GM12891 (cell line): Measurements from ENCODE around the gene COL26A1.
"Not testable (repeated sequence)": the region's sequence is repeated elsewhere in the genome, so short reads cannot be mapped to it uniquely, and the experiment has no call there.

Experiments used
- DNase-seq: peaks from one replicate; pipeline ENCODE4 v3.0.0; 2011; ENCODE audit warnings: low spot score; ENCODE audit not compliant: insufficient read length
- FAIRE-seq: peaks from 2 replicates; lab custom pipeline; 2011; peaks lifted over from hg19 to GRCh38; lab: Jason Lieb, UNC
- PAX5 ChIP-seq: IDR thresholded peaks from 2 replicates; pipeline ENCODE4 v1.6.1; 2011; ENCODE audit warnings: low read length, moderate library complexity, mild to moderate bottlenecking; ENCODE audit not compliant: insufficient read depth, severe bottlenecking
- POLR2A ChIP-seq: IDR thresholded peaks from 2 replicates; pipeline ENCODE4 v1.6.1; 2011; ENCODE audit warnings: low read depth, low read length, control low read depth
- POLR2AphosphoS5 ChIP-seq: IDR thresholded peaks from 2 replicates; pipeline ENCODE4 v1.6.1; 2011; ENCODE audit warnings: low read depth, low read length, control low read depth
- POU2F2 ChIP-seq: IDR thresholded peaks from 2 replicates; pipeline ENCODE4 v1.6.1; 2011; ENCODE audit warnings: low read depth, mild to moderate bottlenecking, control low read depth, low read length, moderate library complexity
- SPI1 ChIP-seq: IDR thresholded peaks from 2 replicates; pipeline ENCODE4 v1.6.1; 2011; ENCODE audit warnings: low read depth, low read length, control low read depth
- TAF1 ChIP-seq: IDR thresholded peaks from 2 replicates; pipeline ENCODE4 v1.6.1; 2011; ENCODE audit warnings: low read depth, low read length, control low read depth

Gene COL26A1

GRCh38 chr7:101342892-101343291 is 19.8 kb upstream of the COL26A1 start:
- DNase-seq, result no peak
- FAIRE-seq, result no peak

GRCh38 chr7:101347477-101347876 is 15.2 kb upstream of the COL26A1 start:
- FAIRE-seq (no peak), DNase-seq (no peak)
- no peak for TF ChIP-seq SPI1
- TF ChIP-seq PAX5, result no peak
- no peak for TF ChIP-seq POLR2AphosphoS5
- no peak for TF ChIP-seq TAF1
- no peak for TF ChIP-seq POU2F2
- TF ChIP-seq POLR2A, result no peak

More at GRCh38 chr7:101342892-101343291, 19.8 kb upstream of the COL26A1 start:
- no peak for TF ChIP-seq TAF1
- TF ChIP-seq POLR2A, result no peak
- no peak for TF ChIP-seq PAX5
- TF ChIP-seq SPI1, result no peak
- no peak for TF ChIP-seq POLR2AphosphoS5
- TF ChIP-seq POU2F2, result no peak

GRCh38 chr7:101348456-101349067 is 14.1 kb upstream of the COL26A1 start:
- FAIRE-seq, DNase-seq: not testable (repeated sequence)

GRCh38 chr7:101349300-101349699 is 13.4 kb upstream of the COL26A1 start:
- DNase-seq, FAIRE-seq: not testable (repeated sequence)

- DNase-seq (no peak), FAIRE-seq (no peak)
Observed at GRCh38 chr7:101352920-101353308, 9.8 kb upstream of the COL26A1 start.

GRCh38 chr7:101357433-101357832 is 5.2 kb upstream of the COL26A1 start:
- DNase-seq, result no peak
- TF ChIP-seq TAF1 (no peak), POLR2A (no peak), POLR2AphosphoS5 (no peak), SPI1 (no peak), POU2F2 (no peak), PAX5 (no peak)
- no peak for FAIRE-seq

More at GRCh38 chr7:101352920-101353308, 9.8 kb upstream of the COL26A1 start:
- no peak for TF ChIP-seq PAX5
- TF ChIP-seq POLR2AphosphoS5, result no peak
- no peak for TF ChIP-seq POU2F2
- TF ChIP-seq TAF1, result no peak
- no peak for TF ChIP-seq POLR2A
- TF ChIP-seq SPI1, result no peak

GRCh38 chr7:101363196-101363733 is 590 bp downstream of the COL26A1 start:
- DNase-seq (no peak), FAIRE-seq (no peak)
- TF ChIP-seq PAX5, result no peak
- no peak for TF ChIP-seq SPI1

- DNase-seq (peak; percentile 83), FAIRE-seq (peak; percentile 16)
- TF ChIP-seq POU2F2, result peak; percentile 69; the same call in 1 of the 2 replicates
- TF ChIP-seq PAX5, result no peak
Observed at GRCh38 chr7:101363734-101364374, 1.2 kb downstream of the COL26A1 start.

GRCh38 chr7:101365956-101366355 is 3.3 kb downstream of the COL26A1 start:
- TF ChIP-seq PAX5 (no peak), POLR2A (no peak), POLR2AphosphoS5 (no peak)
- DNase-seq, result no peak
- no peak for FAIRE-seq

GRCh38 chr7:101367676-101368075 is 5.0 kb downstream of the COL26A1 start:
- no peak for DNase-seq
- no peak for TF ChIP-seq POLR2A
- TF ChIP-seq POLR2AphosphoS5, result no peak
- no peak for TF ChIP-seq PAX5
- no peak for TF ChIP-seq TAF1
- no peak for TF ChIP-seq SPI1
- no peak for TF ChIP-seq POU2F2
- no peak for FAIRE-seq
